K562 (cell line): ENCODE measurements around the gene DGKB. TPM values are rescaled to one million over a fixed set of nuclear protein-coding genes. Genes with fewer than 3 reads are reported as not detected.

Experiments used
- ATAC-seq: fragments of 200-7000 bp; cut with Tn5 transposase; 3 replicates; pipeline ENCODE4 v1.9.1; 2020; ENCODE audit warnings: moderate library complexity
- BruUV-seq: library from RNA; stranded (reverse); fragments of 400-500 nt; replicated peaks from 2 replicates; lab custom pipeline; 2021; lab: Mats Ljungman, UMichigan
- CTCF ChIA-PET: fragments of 300-600 bp; formaldehyde crosslinking; extraction: SDS; loops from one replicate; lab custom pipeline; 2021; ENCODE audit warnings: low intra/inter-chr PET ratio; lab: Yijun Ruan, JAX
- POLR2A ChIA-PET: fragments of 300-600, 350-650 bp; sonication (Branson Sonifier 250); formaldehyde crosslinking; extraction: SDS; loops from one replicate; lab custom pipeline; 2021; ENCODE audit warnings: antibody characterized with exemption, inconsistent platforms; lab: Yijun Ruan, JAX
- DNase-seq, 4 experiments: peaks; one replicate each; pipeline versions ENCODE4 v3.0.0 to v3.0.0-alpha.2; 2011 to 2018; ENCODE audit warnings: low spot score in 3 of 4, mixed read lengths in 3 of 4; ENCODE audit errors: extremely low read depth in 1 of 4
- FAIRE-seq: peaks from 2 replicates; lab custom pipeline; 2011; peaks lifted over from hg19 to GRCh38; lab: Jason Lieb, UNC
- H2AFZ ChIP-seq: 2 replicates; pipeline ENCODE4 v1.6.0; 2011; ENCODE audit warnings: low read depth, low read length, control low read depth, inconsistent platforms
- H3K27ac ChIP-seq: fragments of 200-600 bp; 3 replicates; pipeline ENCODE4 v1.8.0; 2011; ENCODE audit warnings: low read depth, mild to moderate bottlenecking, control low read depth, inconsistent platforms, low read length, moderate library complexity, mixed read lengths; ENCODE audit errors: extremely low read depth
- H3K27me3 ChIP-seq, 2 experiments: fragments of 300-600 bp in 1 of 2; 2 replicates in 1 of 2; 3 replicates in 1 of 2; pipeline versions ENCODE4 v1.6.0 to v1.8.0; 2011; ENCODE audit warnings: inconsistent platforms in 2 of 2, low read length in 2 of 2, mild to moderate bottlenecking in 1 of 2, mixed read lengths in 1 of 2, moderate library complexity in 1 of 2; ENCODE audit not compliant: control insufficient read depth in 2 of 2, insufficient read depth in 2 of 2
- H3K36me3 ChIP-seq: fragments of 300-600 bp; 3 replicates; pipeline ENCODE4 v1.8.0; 2011; ENCODE audit warnings: mild to moderate bottlenecking, low read length, inconsistent platforms; ENCODE audit not compliant: control insufficient read depth, insufficient read depth
- H3K4me1 ChIP-seq, 2 experiments: fragments of 200-600 bp in 1 of 2; replicated peaks in 1 of 2; 2 replicates in 1 of 2; 3 replicates in 1 of 2; pipeline versions ENCODE4 v1.5.1 to v1.8.0; 2011; ENCODE audit warnings: inconsistent platforms in 2 of 2, low read length in 2 of 2, mild to moderate bottlenecking in 1 of 2, mixed read lengths in 1 of 2, moderate library complexity in 1 of 2; ENCODE audit not compliant: control insufficient read depth in 2 of 2, insufficient read depth in 2 of 2
- H3K4me2 ChIP-seq: 2 replicates; pipeline ENCODE4 v1.6.1; 2011; ENCODE audit warnings: low read length, control low read depth, inconsistent platforms, mixed read lengths; ENCODE audit not compliant: insufficient read depth
- H3K4me3 ChIP-seq: fragments of 200-600 bp; sonication (generic), shearing (Covaris generic); 2 replicates; pipeline ENCODE4 v1.5.1; 2016; ENCODE audit warnings: control low read depth, inconsistent platforms
- H3K79me2 ChIP-seq: fragments of 200-600 bp; 3 replicates; pipeline ENCODE4 v1.8.0; 2011; ENCODE audit warnings: low read length, inconsistent platforms; ENCODE audit not compliant: control insufficient read depth, insufficient read depth
- H3K9ac ChIP-seq, 2 experiments: 2 replicates each; pipeline versions ENCODE4 v1.6.0 to v1.6.1; 2011; ENCODE audit warnings: low read depth in 2 of 2, low read length in 2 of 2, control low read depth in 1 of 2, inconsistent platforms in 1 of 2, mild to moderate bottlenecking in 1 of 2, mixed read lengths in 1 of 2; ENCODE audit not compliant: insufficient read depth in 1 of 2
- H3K9me1 ChIP-seq: one replicate; pipeline ENCODE4 v1.6.0; 2011; ENCODE audit warnings: inconsistent platforms, mild to moderate bottlenecking, low read length, moderate library complexity; ENCODE audit not compliant: control insufficient read depth, insufficient read depth
- H3K9me3 ChIP-seq: replicated peaks from 2 replicates; pipeline ENCODE4 v1.5.1; 2011; ENCODE audit warnings: low read depth, low read length, inconsistent platforms; ENCODE audit not compliant: control insufficient read depth, insufficient read depth
- H4K20me1 ChIP-seq: replicated peaks from 2 replicates; pipeline ENCODE4 v1.6.1; 2011; ENCODE audit warnings: low read length, inconsistent platforms, mixed read lengths; ENCODE audit not compliant: control insufficient read depth, insufficient read depth
- FOS ChIP-seq: IDR thresholded peaks from 3 replicates; pipeline ENCODE4 v1.6.1; 2011; ENCODE audit not compliant: insufficient read length; ENCODE audit errors: extremely low read depth
- GABPA ChIP-seq: fragments of 200-800 bp; sonication (Bioruptor generic); conservative IDR thresholded peaks from 2 replicates; pipeline ENCODE4 v1.6.1; 2016; ENCODE audit warnings: low read depth, missing genetic modification characterization, missing compliant biosample characterization
- LEF1 ChIP-seq: fragments of 450-650 bp; IDR thresholded peaks from 2 replicates; pipeline ENCODE4 v1.6.1; 2016; ENCODE audit warnings: mild to moderate bottlenecking
- NCOA6 ChIP-seq: fragments of 450-650 bp; IDR thresholded peaks from 2 replicates; pipeline ENCODE4 v1.6.1; 2017; ENCODE audit warnings: mild to moderate bottlenecking
- NFIX ChIP-seq: fragments of 250-450 bp; sonication (Bioruptor Pico); IDR thresholded peaks from 2 replicates; pipeline ENCODE4 v1.4.0; 2020; ENCODE audit warnings: low read depth, mild to moderate bottlenecking, moderate library complexity
- PRPF4 ChIP-seq: fragments of 200-400 bp; formaldehyde crosslinking; IDR thresholded peaks from one replicate; pipeline ENCODE4 v1.6.1; 2017; ENCODE audit warnings: low read length, low read depth, mild to moderate bottlenecking; ENCODE audit not compliant: insufficient read depth, poor library complexity, severe bottlenecking
- SPI1 ChIP-seq: IDR thresholded peaks from 2 replicates; pipeline ENCODE4 v1.6.1; 2011; ENCODE audit warnings: low read depth, low read length, control low read depth, borderline replicate concordance
- SREBF1 ChIP-seq: fragments of 150-350 bp; IDR thresholded peaks from 2 replicates; pipeline ENCODE4 v1.6.1; 2014; ENCODE audit warnings: antibody characterized with exemption, low read depth, low read length, borderline replicate concordance
- SREBF2 ChIP-seq: sonication (generic); formaldehyde crosslinking; IDR thresholded peaks from 2 replicates; pipeline ENCODE4 v1.4.0; 2020; ENCODE audit warnings: mild to moderate bottlenecking, missing genetic modification reagents
- TEAD2 ChIP-seq: fragments of 450-650 bp; IDR thresholded peaks from 2 replicates; pipeline ENCODE4 v1.6.1; 2016; ENCODE audit warnings: missing genetic modification characterization, control low read depth, missing compliant biosample characterization
- THAP7 ChIP-seq: fragments of 250-450 bp; sonication (Bioruptor Pico); IDR thresholded peaks from 2 replicates; pipeline ENCODE4 v1.5.0; 2021
- TRIM25 ChIP-seq: fragments of 450-650 bp; IDR thresholded peaks from 2 replicates; pipeline ENCODE4 v1.7.0; 2016; ENCODE audit warnings: borderline replicate concordance
- ZNF280A ChIP-seq: fragments of 450-650 bp; IDR thresholded peaks from 2 replicates; pipeline ENCODE4 v1.6.1; 2018; ENCODE audit warnings: mild to moderate bottlenecking, low read depth; ENCODE audit not compliant: partially characterized antibody
- WGBS: fragments of 100-300 bp; shearing (Covaris generic); methylation state at CpG from one replicate; pipeline ENCODE4 v1.1.6; 2016; ENCODE audit warnings: low coverage, mixed read lengths; ENCODE audit not compliant: insufficient coverage; ENCODE audit errors: missing lambda C conversion rate; 5-methylcytosine and 5-hydroxymethylcytosine counted together
- in situ Hi-C: fragments of 300-500 bp; cut with MboI; formaldehyde crosslinking; loops from 4 replicates; pipeline ENCODE4 v1.15.0; 2018; ENCODE audit warnings: inconsistent platforms, mixed read lengths
- intact Hi-C: fragments of 100-400 bp; cut with micrococcal nuclease; formaldehyde crosslinking; loops from 2 replicates; pipeline ENCODE4 v1.14.2; 2022
- polyA plus RNA-seq, 8 experiments: library from polyadenylated mRNA; depleted of rRNA in 4 of 8; stranded (reverse) in 5 of 8; unstranded in 3 of 8; fragments of >200 nt; fragmentation: Nextera tagmentation in 2 of 8; fragmentation: Illumina TruSeq in 1 of 8; extraction: Ambion mirVana in 2 of 8; extraction: Trizol in 1 of 8; gene quantifications; 2 replicates each; pipeline versions ENCODE4 v1.2.1 to v1.2.3, GENCODE V29; 2011 to 2014; ENCODE audit warnings: inconsistent platforms in 1 of 8, missing spikeins in 1 of 8
- total RNA-seq, 7 experiments: library from RNA; depleted of rRNA in 6 of 7; stranded (reverse); fragments of >200 nt in 6 of 7; fragmentation: Illumina TruSeq in 2 of 7; extraction: Trizol in 2 of 7; gene quantifications; 2 replicates each; pipeline versions ENCODE4 v1.2.1 to v1.2.3, GENCODE V29; 2011 to 2021; ENCODE audit warnings: low replicate concordance in 1 of 7

DGKB gene
- total and polyA plus RNA-seq, 9 of the 15 experiments (the other 6 are each of a cell fraction or from before 2014, with no cell fraction given), result 0.01 TPM; not detected in 8

- Histone ChIP-seq H3K9me3 (no peaks in the 10 kb centered on the region), H3K36me3 (no peaks in the 10 kb centered on the region), H3K9me1 (no peaks in the 10 kb centered on the region), H3K27ac (no peak overlapping the region), H3K4me2 (no peak overlapping the region), H3K4me1 (no peaks in the 10 kb centered on the region), H3K27me3 (no peaks in the 10 kb centered on the region), H3K4me3 (no peak overlapping the region), H4K20me1 (no peaks in the 10 kb centered on the region), H3K9ac (no peak overlapping the region), H3K79me2 (no peaks in the 10 kb centered on the region), H2AFZ (no peak overlapping the region)
- DNase-seq (no peak), FAIRE-seq (no peak), ATAC-seq (no peak)
- intact Hi-C loops, result no loop called here
- POLR2A ChIA-PET, result no interaction called here
- CTCF ChIA-PET, result no interaction called here
- no peak for TF ChIP-seq ZNF280A
- no peak for TF ChIP-seq PRPF4
- no peak for TF ChIP-seq GABPA (tag)
- in situ Hi-C loops, result no loop called here
- WGBS, result 0% methylated on average over 3 of the region's 3 CpGs
- BruUV-seq, result no TSS peak
Observed at GRCh38 chr7:14381936-14382335, 520.6 kb downstream of the DGKB start.

GRCh38 chr7:14381306-14381705, 521.2 kb downstream of the DGKB start:
- Histone ChIP-seq H3K79me2 (no peaks in the 10 kb centered on the region), H3K36me3 (no peaks in the 10 kb centered on the region), H4K20me1 (no peaks in the 10 kb centered on the region), H3K27me3 (no peaks in the 10 kb centered on the region), H3K9me1 (no peaks in the 10 kb centered on the region), H3K4me2 (no peak overlapping the region), H3K4me1 (no peaks in the 10 kb centered on the region), H3K4me3 (no peak overlapping the region), H3K27ac (no peak overlapping the region), H3K9me3 (no peaks in the 10 kb centered on the region), H2AFZ (no peak overlapping the region), H3K9ac (no peak overlapping the region)
- ATAC-seq (no peak), FAIRE-seq (no peak), DNase-seq (no peak)
- CTCF ChIA-PET, result no interaction called here
- in situ Hi-C loops (no loop called here), intact Hi-C loops (no loop called here)
- WGBS, result 0% methylated on average over 3 of the region's 3 CpGs
- POLR2A ChIA-PET, result no interaction called here
- BruUV-seq, result no TSS peak
- no peak for TF ChIP-seq SREBF2 (CRISPR knock-in tag)
- TF ChIP-seq FOS, result no peak
- TF ChIP-seq SPI1, result no peak
- no peak for TF ChIP-seq NCOA6
- TF ChIP-seq THAP7, result no peak
- no peak for TF ChIP-seq TRIM25
- TF ChIP-seq LEF1, result no peak
- no peak for TF ChIP-seq TEAD2
- no peak for TF ChIP-seq SREBF1
- no peak for TF ChIP-seq NFIX (CRISPR knock-in tag)
